Glomerular endothelial cell (primary cell): ENCODE measurements around the gene ZNF699. TPM values are rescaled to one million over a fixed set of nuclear protein-coding genes. Genes with fewer than 3 reads are reported as not detected.
"Not testable (repeated sequence)": the region's sequence is repeated elsewhere in the genome, so short reads cannot be mapped to it uniquely, and the experiment has no call there.

Source experiments
- DNase-seq: peaks from one replicate; pipeline ENCODE4 v3.0.0-alpha.2; 2011; ENCODE audit warnings: low read depth, low spot score; ENCODE audit errors: extremely low read depth
- total RNA-seq: library from RNA; depleted of rRNA; stranded (reverse); fragments of >200 nt; gene quantifications from 2 replicates; pipeline ENCODE4 v1.2.3, GENCODE V29; 2015

Gene ZNF699
- total RNA-seq, 1 donor from 2014 or later, result 9.7 TPM

- no peak for DNase-seq
These were observed 20.3 kb downstream of the ZNF699 start for GRCh38 chr19:9289231-9289884.

GRCh38 chr19:9283485-9283884 is 26.2 kb downstream of the ZNF699 start:
- DNase-seq, result not testable (repeated sequence)

GRCh38 chr19:9251236-9251635 is 58.4 kb downstream of the ZNF699 start:
- DNase-seq, result no peak

- DNase-seq, result no peak
These were observed 59.0 kb downstream of the ZNF699 start, which contains the start of gene OR7E24 for GRCh38 chr19:9250630-9251029. Gene OR7E24 (plus strand): TSS chr19:9250930. CDS start chr19:9251044, 114 bp downstream.

Other genes with a start within 250 kb of the ZNF699 start
- gene OR1M1, start 222.8 kb downstream of the ZNF699 start, total RNA-seq, result not detected in 2 replicates
- not detected in 2 replicates for gene OR7G2, start 202.4 kb downstream of the ZNF699 start, total RNA-seq
- not detected in 2 replicates for gene OR7G1, start 194.1 kb downstream of the ZNF699 start, total RNA-seq
- gene OR7G3, start 182.9 kb downstream of the ZNF699 start, total RNA-seq, result not detected in 2 replicates
- gene ZNF317, start 169.4 kb downstream of the ZNF699 start, total RNA-seq, result 14.5 and 22.5 TPM in 2 replicates
- gene OR7D2, start 130.9 kb downstream of the ZNF699 start, total RNA-seq, result 0.35 TPM in 1 of 2 replicates, not detected in the other
- gene OR7D4, start 90.2 kb downstream of the ZNF699 start, total RNA-seq, result not detected in 2 replicates
- not detected in 2 replicates for gene OR7E24, start 58.9 kb downstream of the ZNF699 start, total RNA-seq
- gene ZNF559, start 14.3 kb upstream of the ZNF699 start, total RNA-seq, result 12.5 and 12.9 TPM in 2 replicates
- 0.24 and 2.2 TPM in 2 replicates for gene ZNF177, start 53.2 kb upstream of the ZNF699 start, total RNA-seq
- gene ZNF266, start 125.7 kb upstream of the ZNF699 start, total RNA-seq, result 14.9 and 15.1 TPM in 2 replicates
- 0.15 and 0.23 TPM in 2 replicates for gene ZNF560, start 188.8 kb upstream of the ZNF699 start, total RNA-seq
- gene ZNF426, start 228.8 kb upstream of the ZNF699 start, total RNA-seq, result 8.8 and 9.1 TPM in 2 replicates